ENCODE results near the gene SPNS3.

Gene SPNS3

DNA sequence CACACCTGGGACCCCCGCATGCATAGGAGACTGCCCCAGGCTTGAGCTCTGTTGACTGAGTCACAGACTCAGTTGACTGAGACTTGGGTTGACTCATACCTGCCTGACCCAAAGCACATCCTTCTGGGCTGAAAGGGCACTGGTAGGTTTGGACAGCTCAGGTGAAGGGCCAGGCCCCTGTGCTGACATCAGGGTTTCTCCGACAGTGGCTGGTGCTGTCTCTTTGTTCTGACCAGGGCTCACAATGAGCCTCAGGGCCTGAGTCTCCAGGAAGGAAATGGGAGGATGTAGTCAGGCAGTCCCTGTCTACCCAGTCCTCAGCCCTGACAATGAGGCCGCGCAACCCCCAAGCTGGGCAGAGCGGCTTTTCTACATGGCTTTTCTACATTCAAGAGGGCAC, 71.4 kb downstream of the SPNS3 start:
- FAIRE-seq: no peak
- no peak for DNase-seq (ENCODE audit: insufficient read length, low spot score)

DNA sequence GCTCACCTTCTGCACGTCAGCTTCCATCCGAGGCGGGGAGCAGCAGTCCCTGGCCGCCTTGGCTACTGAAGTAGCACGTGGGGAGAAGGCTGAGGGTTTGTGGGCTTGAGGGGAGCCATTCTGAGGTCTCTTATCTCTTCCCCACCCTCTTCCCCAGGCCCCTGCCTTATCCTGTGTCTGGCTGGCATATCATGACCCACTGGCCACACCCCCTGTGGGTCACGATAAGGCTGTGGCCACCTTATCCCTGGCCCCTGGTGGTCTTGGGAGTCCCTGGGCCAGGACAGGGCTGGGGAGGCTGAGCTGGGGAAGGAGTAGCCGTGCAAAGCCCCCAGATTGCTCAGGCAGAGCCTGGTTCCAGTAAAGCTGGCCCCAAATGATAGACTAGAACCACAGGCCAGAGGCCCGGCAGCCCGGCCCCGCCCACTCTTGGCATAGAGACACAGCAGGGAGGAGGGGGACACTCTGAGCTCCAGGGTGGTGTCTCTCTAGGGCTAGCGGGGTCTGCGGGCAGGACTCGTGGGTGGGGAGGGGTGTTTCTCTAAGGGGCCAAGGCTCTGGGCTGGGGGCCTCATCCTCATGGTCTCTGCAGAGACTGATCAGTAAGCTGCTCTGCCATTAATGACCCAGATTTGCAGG, 72.6 kb downstream of the SPNS3 start:
- DNase-seq (ENCODE audit: insufficient read length, low spot score) (no peak), FAIRE-seq (no peak)

DNA sequence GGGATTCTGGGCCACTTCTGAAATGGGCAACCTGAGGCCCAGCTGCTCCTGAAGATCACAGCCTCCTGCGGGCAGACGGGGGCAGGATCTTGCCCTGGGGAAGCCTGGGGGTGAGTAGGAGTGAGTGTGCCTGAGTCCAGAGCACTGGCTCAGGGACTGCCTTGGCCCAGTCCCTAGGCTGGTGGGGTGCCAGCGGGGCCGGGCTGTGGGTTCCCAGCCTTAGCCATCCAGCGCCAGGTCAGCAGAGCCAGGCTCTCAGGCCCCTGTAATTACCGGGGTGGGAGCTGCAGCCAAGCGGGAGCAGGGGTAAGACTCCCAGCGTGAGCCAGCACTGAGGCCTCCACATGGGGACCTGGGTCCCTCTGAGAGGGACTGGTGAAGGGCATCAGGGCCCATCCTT, 73.2 kb downstream of the SPNS3 start:
- FAIRE-seq (no peak), DNase-seq (ENCODE audit: insufficient read length, low spot score) (no peak)

DNA sequence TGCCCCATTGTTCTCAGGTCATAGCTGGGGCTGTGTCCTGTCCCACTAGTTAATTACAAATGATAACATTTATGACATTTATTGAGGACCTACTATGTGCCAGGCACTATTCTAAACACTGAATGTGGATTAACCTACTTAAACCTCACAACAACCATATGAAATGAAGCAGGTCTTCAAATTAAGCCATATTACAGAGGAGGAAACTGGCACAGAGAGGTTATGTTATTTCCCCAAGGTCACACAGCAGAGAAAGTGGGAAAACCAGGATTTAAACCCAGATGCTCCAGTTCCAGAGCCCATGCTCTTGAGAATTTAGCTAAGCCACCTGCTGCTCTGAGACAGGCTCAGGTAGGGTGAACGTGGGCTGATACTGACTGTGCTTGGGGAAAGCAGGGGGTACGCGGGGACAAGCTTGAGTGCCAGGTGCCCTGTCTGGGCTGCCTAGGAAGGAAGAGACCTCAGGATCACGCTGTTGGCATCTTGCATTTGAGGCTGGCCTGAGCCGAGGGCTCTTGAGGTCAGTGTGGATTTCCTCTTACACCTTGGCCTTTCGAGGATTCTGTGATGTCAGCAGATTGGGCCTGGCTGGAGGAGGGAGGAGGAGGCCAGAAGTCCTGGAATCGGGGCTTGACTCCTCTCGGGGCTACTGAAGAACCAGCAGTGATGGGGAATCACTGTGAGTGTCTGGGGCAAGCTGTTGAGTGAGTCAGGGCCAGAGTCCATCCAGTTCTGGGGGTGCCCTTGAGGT, 73.8 kb downstream of the SPNS3 start:
- DNase-seq (ENCODE audit: insufficient read length, low spot score): no peak
- no peak for FAIRE-seq

DNA sequence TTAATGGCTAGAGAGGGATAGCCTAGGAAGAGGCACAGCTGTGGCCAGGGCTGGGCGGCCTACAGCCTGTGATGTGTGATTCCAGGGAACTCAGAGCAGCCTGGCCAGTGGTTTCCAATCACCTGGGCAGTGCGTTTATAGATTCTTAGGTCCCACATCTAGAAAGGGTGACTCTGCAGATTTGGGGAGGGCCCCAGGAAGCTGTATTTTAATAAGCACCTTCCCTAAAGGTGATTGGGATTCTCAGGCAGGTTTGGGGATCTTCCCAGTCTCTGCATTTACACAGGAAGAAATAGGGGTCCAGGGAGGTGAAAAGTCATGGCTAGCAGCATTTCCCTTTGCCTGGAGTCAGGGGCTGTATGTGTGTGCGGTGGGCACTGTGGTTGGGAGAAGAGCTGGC, 74.5 kb downstream of the SPNS3 start:
- no peak for DNase-seq (ENCODE audit: insufficient read length, low spot score)
- no peak for FAIRE-seq

DNA sequence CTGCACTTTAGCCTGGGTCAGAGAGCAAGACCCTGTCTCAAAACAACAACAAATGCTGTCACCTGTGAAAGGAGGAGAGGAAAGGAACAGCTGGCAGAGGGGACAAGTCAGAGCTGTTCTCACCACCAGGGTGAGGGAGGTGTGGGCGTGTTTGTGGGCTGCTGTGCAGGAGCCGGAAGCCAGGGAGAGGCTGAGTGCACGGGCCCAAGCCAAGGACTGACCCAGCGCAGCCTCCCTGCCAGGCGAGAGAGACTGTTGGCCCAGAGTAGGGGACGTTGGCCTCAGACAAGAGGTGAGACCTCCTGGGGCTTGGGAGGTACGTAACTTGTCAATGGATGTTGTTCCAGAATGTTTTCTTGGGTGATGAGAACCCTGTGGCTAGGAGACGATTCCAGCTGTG, 75.7 kb downstream of the SPNS3 start:
- peak; percentile 75 for DNase-seq (ENCODE audit: insufficient read length, low spot score)
- peak; percentile 35 for FAIRE-seq

DNA sequence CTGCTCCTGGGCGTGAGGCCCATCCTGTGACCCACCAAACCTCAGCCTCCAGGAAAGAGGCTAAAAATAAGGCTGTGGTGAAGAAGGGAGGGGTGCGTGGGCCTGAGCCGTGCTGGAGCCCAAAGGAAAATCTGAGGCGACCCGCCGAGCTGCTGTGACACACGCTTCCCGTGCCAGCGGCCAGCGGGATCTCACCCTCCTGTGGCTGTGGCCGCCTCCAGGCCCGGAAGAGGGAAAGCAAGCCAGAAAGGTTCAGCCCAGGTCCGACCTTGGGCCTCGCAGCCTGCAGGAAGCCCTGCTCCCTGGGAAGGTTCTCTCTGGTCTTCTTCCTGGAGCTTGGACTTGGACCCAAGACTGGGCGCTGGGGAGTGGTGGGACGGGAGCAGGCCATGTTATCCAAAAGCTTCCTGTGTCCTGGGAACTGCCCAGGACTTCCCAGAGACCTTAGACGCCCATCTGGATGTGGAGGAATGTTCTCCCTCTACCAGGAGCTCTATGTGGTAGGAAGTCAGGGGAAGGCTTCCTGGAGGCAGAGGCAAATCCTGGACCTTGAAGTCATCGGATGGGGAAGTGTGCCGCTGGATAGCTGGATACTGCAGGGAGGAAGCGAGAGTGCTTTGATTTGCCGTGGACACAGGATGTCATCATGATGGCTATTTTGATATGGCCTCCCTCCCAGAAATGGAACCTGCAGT, 76.3 kb downstream of the SPNS3 start:
- no peak for FAIRE-seq
- no peak for DNase-seq (ENCODE audit: insufficient read length, low spot score)

DNA sequence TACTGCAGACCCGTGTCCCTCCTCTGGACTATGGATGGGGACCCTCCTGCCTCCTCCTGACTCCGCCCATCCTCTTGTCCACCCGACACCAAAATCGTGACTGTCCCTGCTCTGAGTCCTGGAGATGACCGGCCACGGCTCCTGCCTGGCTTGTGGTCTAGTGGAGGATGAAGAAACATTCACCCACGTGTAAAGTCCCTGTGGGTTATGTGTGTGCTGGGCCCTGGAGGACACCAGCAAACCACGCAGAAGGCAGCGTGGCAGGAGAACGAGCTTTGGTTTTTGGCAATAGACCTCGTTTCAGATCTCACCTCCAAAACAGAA, 76.8 kb downstream of the SPNS3 start:
- FAIRE-seq: no peak
- no peak for DNase-seq (ENCODE audit: insufficient read length, low spot score)

DNA sequence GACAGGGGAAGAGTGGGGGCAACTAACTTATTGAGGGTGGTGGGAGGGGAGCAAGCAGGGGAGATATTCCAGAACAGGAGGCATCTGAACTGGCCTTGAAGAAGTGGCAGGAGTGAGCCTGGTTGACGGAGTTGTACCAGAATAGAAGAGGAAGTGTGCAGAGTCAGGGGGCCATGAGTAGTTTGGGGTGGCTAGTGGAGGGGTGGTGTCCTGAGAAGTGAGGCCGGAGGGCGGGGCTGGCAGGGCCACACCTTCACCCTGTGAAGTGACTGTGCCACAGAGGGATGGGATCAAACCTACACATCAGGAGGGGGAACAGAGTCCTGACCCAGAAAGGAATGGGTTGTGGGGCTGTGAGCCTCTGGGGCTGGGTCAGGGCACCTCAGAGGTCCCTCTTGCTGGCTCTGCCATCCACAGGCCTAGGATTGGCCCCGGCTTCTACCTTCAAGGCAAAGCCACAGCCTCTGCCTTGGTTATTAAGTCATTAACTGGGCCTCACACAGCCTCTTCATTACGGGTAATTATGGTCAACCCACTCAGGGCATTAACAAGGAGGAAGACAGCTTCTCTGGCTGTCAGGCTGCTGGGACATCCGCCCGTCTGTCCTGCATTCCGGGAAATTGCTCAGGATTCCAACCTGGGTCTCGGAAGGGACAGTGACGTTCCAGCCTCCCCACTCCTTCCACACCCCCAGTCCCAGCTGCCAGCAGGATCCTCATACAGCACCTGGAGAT, 77.6 kb downstream of the SPNS3 start:
- FAIRE-seq (no peak), DNase-seq (ENCODE audit: insufficient read length, low spot score) (no peak)

DNA sequence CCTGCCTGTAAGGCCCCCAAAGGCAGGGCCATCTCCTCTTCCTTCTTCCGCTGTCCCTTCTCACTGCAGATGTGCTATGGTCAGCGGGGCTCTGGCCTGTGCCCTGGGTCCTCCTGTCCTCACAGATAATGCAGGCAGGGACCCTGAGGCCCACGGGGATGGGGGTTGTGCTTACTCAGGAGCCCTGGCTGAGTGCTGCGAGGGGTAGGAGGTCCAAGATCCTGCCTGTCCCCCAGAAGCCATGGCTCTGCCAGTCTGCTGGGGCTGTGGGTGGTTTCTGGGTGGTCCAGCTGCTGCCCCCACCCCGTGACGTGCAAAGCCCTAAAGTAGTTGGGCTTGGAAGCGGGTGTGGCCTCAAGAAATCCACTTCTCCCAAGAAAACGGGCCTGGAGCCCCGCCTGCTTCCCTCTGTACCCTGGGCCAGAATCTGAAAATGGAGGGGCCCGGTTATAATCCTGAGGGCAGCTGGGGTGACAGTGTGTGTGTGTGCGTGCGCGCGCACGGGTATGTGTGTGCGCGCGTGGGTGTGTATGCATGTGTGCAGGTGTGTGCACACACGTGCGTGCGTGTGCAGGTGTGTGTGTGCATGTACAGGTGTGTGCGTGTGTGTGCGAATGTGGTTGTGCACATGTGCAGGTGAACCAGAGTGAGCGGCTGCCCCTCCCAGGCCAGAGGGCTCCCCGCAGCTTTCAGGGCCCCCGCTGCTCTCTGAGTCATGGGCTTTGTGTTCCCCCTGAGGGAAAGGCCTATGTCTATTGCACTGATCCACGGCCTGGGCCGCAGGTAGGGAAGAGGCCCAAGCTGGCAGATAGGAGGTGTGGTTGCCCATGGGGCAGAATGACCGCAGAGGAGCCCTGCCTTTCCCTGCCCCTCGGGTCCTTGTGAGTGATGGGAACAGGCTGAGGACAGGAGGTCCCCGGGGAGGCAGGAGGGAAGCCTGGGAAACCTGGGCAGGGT, 78.7 kb downstream of the SPNS3 start:
- FAIRE-seq (no peak), DNase-seq (ENCODE audit: insufficient read length, low spot score) (no peak)

DNA sequence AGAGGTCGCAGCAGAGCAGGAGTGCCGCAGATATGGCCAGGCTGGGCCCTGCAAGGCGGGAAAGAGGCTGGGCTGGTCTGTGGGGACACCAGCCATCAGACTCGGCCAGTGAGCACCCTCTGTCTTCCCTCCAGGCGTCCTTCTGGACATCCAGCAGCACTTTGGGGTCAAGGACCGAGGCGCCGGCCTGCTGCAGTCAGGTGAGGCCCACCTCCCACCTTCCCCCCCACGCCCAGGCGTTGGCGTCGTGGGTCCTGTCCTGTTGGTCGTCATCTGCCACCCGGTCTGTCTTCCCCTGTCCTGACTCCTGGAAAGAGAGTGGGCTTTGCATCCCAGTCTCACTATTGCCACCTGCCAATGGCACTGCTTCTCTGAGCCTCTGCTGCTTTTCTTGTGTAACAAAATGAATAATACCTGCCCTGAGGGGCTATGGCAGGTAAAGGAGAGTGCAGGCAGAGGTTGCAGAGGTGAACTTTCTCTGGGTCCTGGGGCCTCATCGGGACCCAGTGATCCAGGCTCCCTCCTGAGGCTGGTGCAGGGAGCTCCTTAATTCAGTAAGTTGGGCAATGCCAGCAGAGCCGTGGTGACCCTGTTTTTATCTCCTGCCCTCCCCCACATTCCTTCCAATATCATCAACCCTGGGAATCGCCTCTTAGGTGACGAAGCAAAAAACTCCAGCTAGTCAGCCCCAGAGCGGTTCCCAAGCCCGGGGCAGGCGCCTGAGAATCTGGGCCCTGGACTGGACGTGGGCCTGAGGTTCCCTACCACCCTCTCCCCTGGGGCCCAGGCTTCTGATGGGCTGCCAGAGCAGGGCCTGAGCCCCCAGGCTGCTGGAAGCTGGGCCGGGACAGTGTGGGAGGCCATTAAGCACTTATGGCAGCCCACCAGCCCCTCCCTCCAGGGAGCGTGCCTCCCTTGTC, 79.6 kb downstream of the SPNS3 start:
- DNase-seq (ENCODE audit: insufficient read length, low spot score) (no peak), FAIRE-seq (no peak)

DNA sequence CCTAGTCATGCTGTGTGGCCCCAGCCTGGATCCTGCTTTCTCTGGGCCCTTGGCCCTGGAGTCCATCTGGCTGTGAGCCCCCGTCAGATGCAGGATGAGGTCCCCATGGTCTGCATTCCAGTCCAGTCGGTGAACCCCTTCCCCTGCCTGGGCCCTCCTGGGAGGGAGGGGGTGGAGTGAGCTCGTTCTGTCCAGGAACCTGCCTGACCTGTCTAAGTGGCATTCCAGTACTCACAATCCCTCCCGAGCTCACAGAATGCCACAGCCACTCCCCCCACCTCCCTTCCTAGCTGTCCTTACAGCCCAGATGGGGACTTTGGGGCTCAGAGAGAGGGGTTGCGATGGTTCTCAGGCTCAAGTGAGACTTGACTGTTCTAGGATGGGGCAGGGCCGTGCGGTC, 80.5 kb downstream of the SPNS3 start:
- FAIRE-seq: no peak

DNA sequence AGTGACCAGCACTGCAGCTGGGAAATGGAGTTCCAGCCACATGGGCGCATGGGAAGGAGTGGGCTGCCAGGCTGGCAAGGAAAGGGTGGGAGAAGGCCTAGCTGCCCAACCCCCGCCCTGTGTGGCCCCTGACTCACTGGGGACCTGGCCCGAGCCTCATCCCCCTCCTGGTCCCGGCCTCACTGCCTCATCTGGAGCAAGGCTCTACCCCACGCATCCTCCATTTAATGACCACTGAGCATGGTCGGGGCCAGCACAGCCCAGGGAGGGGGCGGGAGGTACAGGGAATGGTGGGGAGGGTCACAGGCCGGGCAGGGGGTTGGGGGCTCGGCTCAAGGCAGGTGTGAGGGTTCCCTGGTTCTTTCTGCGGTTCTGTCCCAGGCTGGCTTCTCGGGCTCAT, 81.0 kb downstream of the SPNS3 start:
- DNase-seq (ENCODE audit: insufficient read length, low spot score) (no peak), FAIRE-seq (no peak)

More for the DNA sequence above, 80.5 kb downstream of the SPNS3 start:
- DNase-seq (ENCODE audit: insufficient read length, low spot score): no peak

DNA sequence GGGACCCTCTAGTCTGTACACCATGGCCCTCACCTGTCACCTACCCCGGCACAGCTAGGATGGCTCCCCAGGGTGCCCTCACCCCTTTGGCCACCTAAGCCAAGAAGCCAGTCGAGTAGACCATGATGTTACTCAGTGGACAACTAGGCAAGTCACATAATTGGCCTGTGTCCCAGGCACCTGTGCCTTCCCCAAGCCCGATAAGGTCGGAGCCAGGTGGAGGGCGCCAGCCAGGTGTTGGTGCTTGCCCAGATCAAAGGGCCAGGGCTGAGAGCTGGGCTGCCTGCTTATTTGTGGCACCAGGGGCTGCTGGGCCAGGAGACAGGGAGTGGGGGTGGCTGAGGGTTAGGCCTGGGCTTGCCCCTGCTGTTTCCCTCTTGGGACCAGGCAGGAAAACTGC, 81.8 kb downstream of the SPNS3 start:
- no peak for DNase-seq (ENCODE audit: insufficient read length, low spot score)
- no peak for FAIRE-seq

DNA sequence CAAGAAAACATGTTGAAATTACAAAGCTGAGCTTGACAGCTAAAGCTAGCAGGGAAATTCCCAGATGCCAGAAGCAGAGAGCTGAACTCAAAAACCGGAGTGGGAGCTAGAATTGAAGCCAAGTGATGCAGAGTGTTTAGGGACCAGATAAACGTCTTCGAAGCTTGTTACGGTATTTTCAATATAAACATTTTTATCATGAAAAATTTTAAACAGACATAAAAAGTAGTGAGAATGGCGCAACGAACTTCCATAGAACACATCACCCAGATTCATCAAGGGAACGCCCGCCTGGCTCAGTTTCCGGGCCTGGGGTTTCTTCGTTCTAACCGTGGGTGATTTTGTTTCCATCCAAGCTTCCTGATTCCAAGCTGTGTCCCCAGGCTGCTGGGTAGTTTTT, 83.0 kb downstream of the SPNS3 start:
- DNase-seq (ENCODE audit: insufficient read length, low spot score) (no peak), FAIRE-seq (no peak)

DNA sequence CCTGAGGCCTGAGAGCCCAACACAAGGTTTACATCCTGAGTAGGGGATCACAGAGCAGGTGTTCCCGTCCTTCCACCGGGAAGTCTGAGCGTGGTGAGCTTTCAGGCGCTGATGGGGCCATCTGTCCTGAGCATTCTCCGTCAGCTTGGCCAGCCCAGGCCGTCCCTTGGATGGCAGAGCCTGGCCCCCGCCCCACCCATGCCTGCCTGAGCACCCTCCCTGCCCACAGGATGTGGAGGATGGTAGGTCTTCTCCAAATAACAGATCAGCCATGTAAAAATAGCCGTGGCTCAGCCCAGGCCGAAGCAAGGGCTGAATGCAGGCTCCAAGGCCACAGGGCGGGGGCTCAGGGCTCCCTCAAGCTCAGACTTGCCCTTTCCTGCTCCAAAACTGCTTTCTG, 85.2 kb downstream of the SPNS3 start:
- no peak for DNase-seq (ENCODE audit: insufficient read length, low spot score)
- FAIRE-seq: no peak

DNA sequence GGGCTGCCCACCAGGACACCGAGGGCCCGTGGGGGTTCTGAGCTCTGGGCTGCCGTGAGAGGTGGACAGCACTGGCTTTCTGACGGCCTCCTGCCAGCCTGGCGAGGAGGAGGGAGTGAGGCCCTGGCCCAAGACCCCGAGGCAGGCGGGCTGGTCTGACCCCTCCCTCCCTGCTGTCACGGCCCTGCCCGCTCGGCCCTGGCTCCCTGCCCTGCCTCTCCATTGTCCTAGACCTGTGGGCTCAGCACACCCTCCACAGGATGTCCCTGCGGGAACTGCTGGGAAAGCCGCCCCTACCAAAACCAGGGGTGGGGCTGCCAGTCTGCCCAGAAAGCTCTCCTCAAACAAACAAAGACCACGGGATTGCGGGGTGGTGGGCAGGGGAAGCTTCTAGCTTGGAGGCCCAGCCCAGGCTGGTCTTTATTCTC, 85.6 kb downstream of the SPNS3 start:
- FAIRE-seq: no peak
- no peak for DNase-seq (ENCODE audit: insufficient read length, low spot score)

DNA sequence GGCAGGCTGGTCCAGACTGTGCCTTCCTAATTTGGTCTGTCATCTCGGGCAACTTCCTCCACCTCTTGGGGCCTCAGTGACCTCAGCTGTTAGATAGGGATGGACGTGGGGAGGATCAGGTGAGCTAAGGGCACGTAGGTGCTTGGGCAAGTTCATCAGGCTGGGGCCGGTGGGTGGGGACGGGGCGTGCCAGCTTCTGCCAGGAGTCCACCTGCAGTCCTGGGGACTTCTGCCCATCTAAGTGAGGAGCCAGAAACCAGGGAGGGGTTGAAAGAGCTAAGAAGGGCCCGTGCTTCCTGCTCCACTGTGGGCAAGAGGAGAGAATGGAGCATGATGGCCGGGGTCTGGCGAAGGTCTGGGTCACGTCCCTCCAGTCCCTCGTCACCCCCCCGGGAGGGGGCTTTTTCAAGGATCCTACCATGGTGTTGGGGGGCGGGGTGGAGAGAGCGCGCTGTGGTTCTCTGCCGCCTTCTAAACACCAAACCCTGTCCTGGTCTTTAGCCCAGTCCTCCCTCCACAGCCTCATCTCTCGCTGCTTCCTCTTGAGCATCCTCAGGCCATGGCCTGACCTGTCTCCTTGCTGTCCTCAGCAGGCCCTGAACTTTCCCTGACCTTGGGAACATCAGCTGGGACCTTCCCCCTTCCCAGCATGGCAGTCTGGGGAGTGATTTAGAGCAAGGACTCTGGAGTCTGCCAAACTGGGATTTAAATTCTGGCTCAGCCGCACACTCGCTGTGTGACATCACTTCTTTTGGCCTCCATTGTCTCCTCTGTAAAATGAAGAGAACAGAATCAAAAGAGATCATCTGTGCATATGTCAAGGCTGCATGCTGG, 86.5 kb downstream of the SPNS3 start:
- FAIRE-seq: no peak
- no peak for DNase-seq (ENCODE audit: insufficient read length, low spot score)
